Mesenchymal stem cell (in vitro differentiated cells and primary cell): Measurements from ENCODE around the gene CNPPD1.

ENCODE experiments used
- DNase-seq: peaks from one replicate; pipeline ENCODE4 v3.0.0-alpha.2; 2013
- H2AFZ ChIP-seq: one replicate; pipeline ENCODE4 v1.6.1; 2013; ENCODE audit warnings: low read depth, mild to moderate bottlenecking, control low read depth, inconsistent platforms, low read length, moderate library complexity
- H2AK5ac ChIP-seq: 2 replicates; pipeline ENCODE4 v1.6.1; 2013; ENCODE audit warnings: low read length, moderate library complexity, mild to moderate bottlenecking, inconsistent platforms; ENCODE audit not compliant: severe bottlenecking
- H2BK120ac ChIP-seq: one replicate; pipeline ENCODE4 v1.6.1; 2013; ENCODE audit warnings: low read depth, mild to moderate bottlenecking, inconsistent platforms, low read length, moderate library complexity
- H2BK12ac ChIP-seq, 2 experiments: one replicate each; pipeline ENCODE4 v1.6.1; 2013; ENCODE audit warnings: inconsistent platforms in 2 of 2, low read length in 2 of 2, mild to moderate bottlenecking in 2 of 2, moderate library complexity in 2 of 2, control low read depth in 1 of 2
- H2BK15ac ChIP-seq: one replicate; pipeline ENCODE4 v1.6.1; 2013; ENCODE audit warnings: mild to moderate bottlenecking, low read depth, inconsistent platforms; ENCODE audit not compliant: poor library complexity, severe bottlenecking
- H2BK5ac ChIP-seq: 2 replicates; pipeline ENCODE4 v1.6.1; 2013; ENCODE audit warnings: low read depth, mild to moderate bottlenecking, low read length, control low read depth, inconsistent platforms; ENCODE audit not compliant: poor library complexity, severe bottlenecking
- H3K14ac ChIP-seq, 2 experiments: one replicate each; pipeline ENCODE4 v1.6.1; 2013; ENCODE audit warnings: inconsistent platforms in 2 of 2, low read length in 2 of 2, control low read depth in 1 of 2, mild to moderate bottlenecking in 1 of 2, moderate library complexity in 1 of 2
- H3K18ac ChIP-seq, 2 experiments: one replicate each; pipeline ENCODE4 v1.6.1; 2013; ENCODE audit warnings: inconsistent platforms in 2 of 2, low read length in 2 of 2, control low read depth in 1 of 2, low read depth in 1 of 2, mild to moderate bottlenecking in 1 of 2
- H3K23ac ChIP-seq, 2 experiments: one replicate each; pipeline ENCODE4 v1.6.1; 2013; ENCODE audit warnings: inconsistent platforms in 2 of 2, low read length in 2 of 2, mild to moderate bottlenecking in 2 of 2, moderate library complexity in 2 of 2, control low read depth in 1 of 2
- H3K27ac ChIP-seq: 2 replicates; pipeline ENCODE4 v1.5.1; 2013; ENCODE audit warnings: mild to moderate bottlenecking, moderate library complexity, low read length, control low read depth, inconsistent platforms; ENCODE audit not compliant: poor library complexity, severe bottlenecking
- H3K27me3 ChIP-seq, 2 experiments: 2 replicates each; pipeline versions ENCODE4 v1.6.1 to v1.7.0; 2013; ENCODE audit warnings: low read length in 2 of 2, mild to moderate bottlenecking in 2 of 2, moderate library complexity in 2 of 2, control low read depth in 1 of 2, inconsistent platforms in 1 of 2; ENCODE audit not compliant: control insufficient read depth in 1 of 2, insufficient read depth in 1 of 2
- H3K36me3 ChIP-seq, 2 experiments: 2 replicates each; pipeline versions ENCODE4 v1.6.1 to v1.7.0; 2013; ENCODE audit warnings: low read length in 2 of 2, control low read depth in 1 of 2, inconsistent platforms in 1 of 2, low read depth in 1 of 2, mild to moderate bottlenecking in 1 of 2; ENCODE audit not compliant: insufficient read depth in 2 of 2, control insufficient read depth in 1 of 2
- H3K4ac ChIP-seq, 2 experiments: one replicate each; pipeline ENCODE4 v1.6.1; 2013; ENCODE audit warnings: inconsistent platforms in 2 of 2, low read length in 2 of 2, mild to moderate bottlenecking in 2 of 2, moderate library complexity in 2 of 2, control low read depth in 1 of 2, low read depth in 1 of 2
- H3K4me1 ChIP-seq: 2 replicates; pipeline ENCODE4 v1.6.1; 2013; ENCODE audit warnings: low read depth, low read length, control low read depth; ENCODE audit not compliant: control insufficient read depth, insufficient read depth
- H3K4me2 ChIP-seq: 2 replicates; pipeline ENCODE4 v1.6.1; 2013; ENCODE audit warnings: low read length, mild to moderate bottlenecking, inconsistent platforms; ENCODE audit not compliant: poor library complexity, severe bottlenecking
- H3K4me3 ChIP-seq, 2 experiments: 2 replicates each; pipeline versions ENCODE4 v1.5.1 to v1.7.0; 2013; ENCODE audit warnings: low read length in 2 of 2, mild to moderate bottlenecking in 2 of 2, control low read depth in 1 of 2, low read depth in 1 of 2; ENCODE audit not compliant: insufficient read depth in 1 of 2
- H3K79me1 ChIP-seq: replicated peaks from 2 replicates; pipeline ENCODE4 v1.6.1; 2013; ENCODE audit warnings: mild to moderate bottlenecking, control low read depth, low read length, inconsistent platforms; ENCODE audit not compliant: poor library complexity, severe bottlenecking
- H3K9ac ChIP-seq: 2 replicates; pipeline ENCODE4 v1.7.0; 2013; ENCODE audit warnings: mild to moderate bottlenecking, low read length, moderate library complexity
- H3K9me3 ChIP-seq: 2 replicates; pipeline ENCODE4 v1.7.0; 2013; ENCODE audit warnings: mild to moderate bottlenecking, low read length; ENCODE audit not compliant: control insufficient read depth
- H4K8ac ChIP-seq: one replicate; pipeline ENCODE4 v1.6.1; 2013; ENCODE audit warnings: inconsistent platforms, mild to moderate bottlenecking, low read length, moderate library complexity
- H4K91ac ChIP-seq: one replicate; pipeline ENCODE4 v1.6.1; 2013; ENCODE audit warnings: mild to moderate bottlenecking, low read length, inconsistent platforms
- WGBS: methylation state at CpG from one replicate; pipeline ENCODE4 v1.1.7; 2013; ENCODE audit warnings: mixed read lengths; 5-methylcytosine and 5-hydroxymethylcytosine counted together

CNPPD1 gene

GRCh38 chr2:219149667-219150066 lies 27.1 kb downstream of the CNPPD1 start:
- no peak overlapping the region for H3K4me2 ChIP-seq
- H2AFZ ChIP-seq: no peak overlapping the region
- peak; percentile 55 for DNase-seq
- peaks cover 10 to 72% of the 10 kb centered on the region in 2 experiments for H3K36me3 ChIP-seq
- H2AK5ac ChIP-seq: no peak overlapping the region
- H3K79me1 ChIP-seq: no peaks in the 10 kb centered on the region
- H3K4me1 ChIP-seq: no peaks in the 10 kb centered on the region
- H4K8ac ChIP-seq: no peak overlapping the region
- no CpG with 5 or more reads among the region's 1 CpG for WGBS
- no peak overlapping the region for H4K91ac ChIP-seq
- no peak overlapping the region for H2BK15ac ChIP-seq
- no peak overlapping the region for H3K4ac ChIP-seq
- H3K27ac ChIP-seq: no peak overlapping the region
- no peak overlapping the region for H2BK5ac ChIP-seq
- H3K9ac ChIP-seq: no peak overlapping the region
- no peak overlapping the region for H3K23ac ChIP-seq
- H3K9me3 ChIP-seq: no peaks in the 10 kb centered on the region
- no peak overlapping the region for H2BK120ac ChIP-seq
- H3K18ac ChIP-seq: no peak overlapping the region
- H2BK12ac ChIP-seq: no peak overlapping the region
- H3K14ac ChIP-seq: no peak overlapping the region
- no peaks in the 10 kb centered on the region for H3K27me3 ChIP-seq
- H3K4me3 ChIP-seq: no peak overlapping the region

GRCh38 chr2:219142329-219142728 lies 34.4 kb downstream of the CNPPD1 start:
- no peaks in the 10 kb centered on the region for H3K27me3 ChIP-seq
- H3K14ac ChIP-seq: no peak overlapping the region
- peak; percentile 59 for DNase-seq
- H2AFZ ChIP-seq: no peak overlapping the region
- no peak overlapping the region for H3K27ac ChIP-seq
- no peak overlapping the region for H3K18ac ChIP-seq
- 66% methylated on average over 6 of the region's 6 CpGs for WGBS
- peaks cover 4% of the 10 kb centered on the region for H3K4me1 ChIP-seq
- no peak overlapping the region for H3K4ac ChIP-seq
- no peak overlapping the region for H4K91ac ChIP-seq
- H2BK15ac ChIP-seq: no peak overlapping the region
- no peak overlapping the region for H3K9ac ChIP-seq
- H3K23ac ChIP-seq: no peak overlapping the region
- H3K9me3 ChIP-seq: no peaks in the 10 kb centered on the region
- no peak overlapping the region for H2BK12ac ChIP-seq
- H2BK5ac ChIP-seq: no peak overlapping the region
- no peak overlapping the region for H2AK5ac ChIP-seq
- H2BK120ac ChIP-seq: no peak overlapping the region
- H3K4me2 ChIP-seq: no peak overlapping the region
- peaks cover 9 to 72% of the 10 kb centered on the region in 2 experiments for H3K36me3 ChIP-seq
- H3K4me3 ChIP-seq: no peak overlapping the region
- peaks cover 2% of the 10 kb centered on the region for H3K79me1 ChIP-seq
- no peak overlapping the region for H4K8ac ChIP-seq

GRCh38 chr2:219140722-219141121 lies 36.0 kb downstream of the CNPPD1 start:
- Histone ChIP-seq H2BK5ac (no peak overlapping the region), H3K4me2 (no peak overlapping the region), H2BK120ac (no peak overlapping the region), H3K14ac (no peak overlapping the region), H3K27ac (no peak overlapping the region), H3K9ac (no peak overlapping the region), H4K91ac (no peak overlapping the region), H3K4ac (no peak overlapping the region), H3K4me3 (no peak overlapping the region), H3K4me1 (peaks cover 4% of the 10 kb centered on the region), H3K23ac (no peak overlapping the region), H3K79me1 (peaks cover 2% of the 10 kb centered on the region), H3K36me3 (peaks cover 3 to 58% of the 10 kb centered on the region in 2 experiments), H2AK5ac (no peak overlapping the region), H3K27me3 (no peaks in the 10 kb centered on the region), H2AFZ (no peak overlapping the region), H4K8ac (no peak overlapping the region), H3K9me3 (no peaks in the 10 kb centered on the region), H2BK15ac (no peak overlapping the region), H3K18ac (no peak overlapping the region), H2BK12ac (no peak overlapping the region)
- 94% methylated on average over 2 of the region's 3 CpGs for WGBS
- DNase-seq: no peak

GRCh38 chr2:219133976-219134375 lies 42.7 kb downstream of the CNPPD1 start:
- no peak overlapping the region for H4K91ac ChIP-seq
- H3K4me2 ChIP-seq: no peak overlapping the region
- no peak overlapping the region for H2BK15ac ChIP-seq
- H3K14ac ChIP-seq: no peak overlapping the region
- H3K18ac ChIP-seq: no peak overlapping the region
- peaks cover 0 to 11% of the 10 kb centered on the region in 2 experiments for H3K36me3 ChIP-seq
- WGBS: 95% methylated on average over 3 of the region's 4 CpGs
- H2BK12ac ChIP-seq: no peak overlapping the region
- no peaks in the 10 kb centered on the region for H3K27me3 ChIP-seq
- no peak overlapping the region for H3K9ac ChIP-seq
- no peak overlapping the region for H3K4me3 ChIP-seq
- no peaks in the 10 kb centered on the region for H3K4me1 ChIP-seq
- H2BK5ac ChIP-seq: no peak overlapping the region
- H3K23ac ChIP-seq: no peak overlapping the region
- no peaks in the 10 kb centered on the region for H3K9me3 ChIP-seq
- H2AK5ac ChIP-seq: no peak overlapping the region
- H2AFZ ChIP-seq: no peak overlapping the region
- no peak overlapping the region for H3K4ac ChIP-seq
- no peaks in the 10 kb centered on the region for H3K79me1 ChIP-seq
- H4K8ac ChIP-seq: no peak overlapping the region
- DNase-seq: no peak
- no peak overlapping the region for H2BK120ac ChIP-seq
- H3K27ac ChIP-seq: no peak overlapping the region
